GM12873 (cell line): Measurements from ENCODE around the gene IFT122.

Source experiments
- TF ChIP-seq, protein P1 (sequence below): IDR thresholded peaks from 2 replicates; pipeline ENCODE4 v1.5.1; 2012; ENCODE audit warnings: low read depth, mild to moderate bottlenecking, moderate library complexity, low read length, control low read depth; ENCODE audit not compliant: insufficient read depth; ENCODE audit errors: missing control alignments

Gene IFT122

DNA sequence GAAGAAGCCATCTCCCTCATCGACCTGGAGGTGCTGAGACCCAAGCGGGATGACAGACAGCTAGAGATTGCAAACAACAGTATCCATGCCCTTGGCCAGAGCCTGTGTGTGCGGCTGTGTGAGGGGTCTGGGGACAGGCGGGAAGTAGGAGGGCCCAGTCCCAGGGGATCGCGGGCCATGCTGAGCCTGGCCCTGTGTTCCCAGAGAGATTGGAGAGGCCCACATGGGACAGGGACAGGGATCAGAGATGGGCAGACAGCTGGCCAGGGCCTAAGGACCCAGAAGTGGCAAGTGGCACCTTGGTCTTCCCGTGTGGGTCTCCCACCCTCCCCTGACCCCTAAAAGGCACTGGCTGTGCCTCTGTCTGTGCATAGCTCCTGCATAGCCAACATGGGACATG, 77.5 kb downstream of the IFT122 start:
- TF ChIP-seq, protein P1, sequence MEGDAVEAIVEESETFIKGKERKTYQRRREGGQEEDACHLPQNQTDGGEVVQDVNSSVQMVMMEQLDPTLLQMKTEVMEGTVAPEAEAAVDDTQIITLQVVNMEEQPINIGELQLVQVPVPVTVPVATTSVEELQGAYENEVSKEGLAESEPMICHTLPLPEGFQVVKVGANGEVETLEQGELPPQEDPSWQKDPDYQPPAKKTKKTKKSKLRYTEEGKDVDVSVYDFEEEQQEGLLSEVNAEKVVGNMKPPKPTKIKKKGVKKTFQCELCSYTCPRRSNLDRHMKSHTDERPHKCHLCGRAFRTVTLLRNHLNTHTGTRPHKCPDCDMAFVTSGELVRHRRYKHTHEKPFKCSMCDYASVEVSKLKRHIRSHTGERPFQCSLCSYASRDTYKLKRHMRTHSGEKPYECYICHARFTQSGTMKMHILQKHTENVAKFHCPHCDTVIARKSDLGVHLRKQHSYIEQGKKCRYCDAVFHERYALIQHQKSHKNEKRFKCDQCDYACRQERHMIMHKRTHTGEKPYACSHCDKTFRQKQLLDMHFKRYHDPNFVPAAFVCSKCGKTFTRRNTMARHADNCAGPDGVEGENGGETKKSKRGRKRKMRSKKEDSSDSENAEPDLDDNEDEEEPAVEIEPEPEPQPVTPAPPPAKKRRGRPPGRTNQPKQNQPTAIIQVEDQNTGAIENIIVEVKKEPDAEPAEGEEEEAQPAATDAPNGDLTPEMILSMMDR: no peak

DNA sequence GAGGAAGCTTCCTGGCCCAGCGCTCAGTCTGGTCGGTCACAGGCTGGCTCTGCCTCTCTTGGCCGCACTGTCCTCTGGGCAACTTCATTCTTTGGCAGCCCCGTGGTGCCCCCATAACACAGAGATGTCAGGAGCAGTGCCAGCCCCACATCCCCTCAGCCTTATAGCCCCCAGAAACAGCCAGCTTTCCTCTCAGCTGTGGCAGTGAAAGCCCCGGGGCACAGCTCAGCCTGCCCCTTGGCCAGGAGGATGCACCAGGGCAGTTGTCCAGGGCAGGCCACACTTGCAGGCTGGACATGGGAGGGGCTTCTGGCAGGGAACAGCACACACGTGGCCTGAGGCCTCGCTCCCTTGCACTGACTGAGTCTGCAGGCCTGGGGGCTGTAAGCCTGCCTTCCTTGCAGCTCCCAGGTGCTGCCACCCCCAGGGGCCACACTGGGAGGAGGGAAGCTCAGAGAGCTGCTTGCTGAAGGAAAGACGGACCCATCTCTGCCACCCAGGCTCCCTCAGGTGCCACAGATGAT, 78.1 kb downstream of the IFT122 start:
- TF ChIP-seq, protein P1: no peak

DNA sequence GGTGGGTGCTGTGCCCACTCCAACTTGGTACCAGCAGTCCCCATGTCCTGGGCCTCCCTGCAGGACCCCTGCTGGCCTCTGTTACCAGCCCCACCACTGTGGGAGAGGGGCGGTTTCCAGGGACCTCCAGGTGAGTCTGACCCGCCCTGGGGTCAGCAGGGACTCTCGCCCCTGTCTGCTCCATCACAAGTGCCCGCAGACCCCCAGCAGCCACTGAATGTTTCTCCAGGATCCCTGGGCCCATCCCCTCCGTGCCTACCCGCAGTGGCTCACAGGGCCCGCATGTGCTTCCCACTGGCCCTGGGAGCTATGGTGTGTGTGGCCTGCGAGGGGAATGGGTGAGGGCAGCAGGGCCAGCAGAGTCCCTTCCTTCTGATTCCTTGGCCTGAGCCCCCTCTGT, 78.6 kb downstream of the IFT122 start:
- TF ChIP-seq, protein P1: no peak

DNA sequence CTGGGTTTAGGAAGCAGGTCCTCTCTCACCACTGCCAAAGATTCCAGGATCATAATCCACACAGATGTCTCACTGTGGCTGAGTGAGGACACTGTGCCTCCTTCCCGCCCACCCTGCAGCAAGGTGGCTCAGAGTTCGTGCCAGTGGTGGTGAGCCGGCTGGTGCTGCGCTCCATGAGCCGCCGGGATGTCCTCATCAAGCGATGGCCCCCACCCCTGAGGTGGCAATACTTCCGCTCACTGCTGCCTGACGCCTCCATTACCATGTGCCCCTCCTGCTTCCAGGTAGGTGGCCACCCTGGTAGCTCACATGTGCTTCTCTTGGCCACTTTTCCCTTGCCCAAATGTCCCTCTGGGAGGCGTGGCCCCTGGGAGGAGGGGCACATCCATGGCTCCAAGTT, 79.4 kb downstream of the IFT122 start:
- TF ChIP-seq, protein P1: no peak

DNA sequence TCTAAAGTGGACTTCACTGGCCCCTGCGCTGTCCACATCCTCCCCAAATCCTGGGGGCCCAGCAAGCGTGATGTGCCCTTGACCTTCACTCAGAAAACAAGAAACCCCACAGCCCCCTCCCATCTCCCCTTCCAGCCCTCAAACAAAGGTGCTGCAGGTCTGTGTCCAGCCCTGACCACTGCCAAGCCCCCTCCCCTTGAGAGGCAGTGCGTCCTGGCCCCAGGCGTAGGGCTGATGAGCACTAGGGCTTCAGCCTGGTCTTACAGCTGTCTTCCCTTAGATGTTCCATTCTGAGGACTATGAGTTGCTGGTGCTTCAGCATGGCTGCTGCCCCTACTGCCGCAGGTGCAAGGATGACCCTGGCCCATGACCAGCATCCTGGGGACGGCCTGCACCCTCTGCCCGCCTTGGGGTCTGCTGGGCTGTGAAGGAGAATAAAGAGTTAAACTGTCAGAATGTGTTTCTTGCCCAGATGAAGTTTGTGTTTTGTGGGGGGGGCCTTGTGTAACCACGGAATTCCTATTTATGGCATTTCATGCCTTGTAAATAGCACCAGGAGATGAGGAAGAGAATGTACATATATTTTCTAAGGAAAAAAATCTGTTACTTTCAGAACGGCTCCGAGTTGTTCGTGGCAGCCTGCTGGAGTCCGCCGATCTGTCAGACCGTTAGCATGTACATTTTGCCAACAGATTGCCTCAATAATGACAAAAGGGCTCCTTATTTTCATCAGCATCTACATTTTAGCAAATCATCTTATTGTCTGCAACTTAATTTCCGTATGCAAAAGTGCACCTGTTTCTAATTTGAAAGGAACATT, 80.1 kb downstream of the IFT122 start:
- TF ChIP-seq, protein P1: no peak

DNA sequence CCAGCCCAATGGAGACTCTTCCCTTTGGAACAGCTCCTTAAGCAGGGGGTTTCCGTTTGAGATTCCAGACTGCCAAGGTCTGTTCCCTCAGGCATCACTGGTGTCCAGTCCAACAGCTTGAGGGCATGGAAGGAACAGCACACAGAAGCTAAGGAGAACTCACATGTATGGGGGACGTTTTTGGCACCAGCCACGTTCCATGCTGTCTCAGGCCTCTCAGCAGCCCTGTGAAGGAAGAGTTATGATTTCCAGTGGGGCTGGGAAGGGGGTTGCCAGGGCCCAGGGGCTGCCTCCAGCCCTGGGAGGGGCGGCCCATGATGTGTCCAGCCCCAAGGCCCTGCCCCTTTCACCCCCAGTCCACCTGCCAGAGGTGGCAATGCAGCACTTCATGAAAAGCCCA, 80.9 kb downstream of the IFT122 start:
- TF ChIP-seq, protein P1: no peak

DNA sequence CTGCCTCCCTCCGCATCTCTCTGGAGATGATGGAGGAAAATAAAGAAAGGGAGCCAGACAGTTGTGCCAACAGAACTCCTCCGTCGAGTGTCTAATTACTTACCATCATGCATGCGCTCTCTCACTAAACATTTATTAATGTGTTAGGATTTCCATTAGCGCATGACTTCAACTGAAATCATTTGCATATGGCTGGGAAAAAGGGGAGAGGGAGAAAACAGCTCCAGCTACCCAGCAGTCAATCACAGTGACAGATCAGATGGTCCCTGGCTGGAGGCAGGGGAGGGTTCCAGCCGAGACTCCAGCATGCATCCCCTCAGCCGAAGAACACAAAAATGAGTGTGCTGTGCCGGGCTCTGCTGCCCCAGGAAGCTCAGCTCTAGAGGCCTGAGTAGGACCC, 81.6 kb downstream of the IFT122 start:
- TF ChIP-seq, protein P1: no peak
